Measurements from ENCODE around the gene MTRF1.

DNA sequence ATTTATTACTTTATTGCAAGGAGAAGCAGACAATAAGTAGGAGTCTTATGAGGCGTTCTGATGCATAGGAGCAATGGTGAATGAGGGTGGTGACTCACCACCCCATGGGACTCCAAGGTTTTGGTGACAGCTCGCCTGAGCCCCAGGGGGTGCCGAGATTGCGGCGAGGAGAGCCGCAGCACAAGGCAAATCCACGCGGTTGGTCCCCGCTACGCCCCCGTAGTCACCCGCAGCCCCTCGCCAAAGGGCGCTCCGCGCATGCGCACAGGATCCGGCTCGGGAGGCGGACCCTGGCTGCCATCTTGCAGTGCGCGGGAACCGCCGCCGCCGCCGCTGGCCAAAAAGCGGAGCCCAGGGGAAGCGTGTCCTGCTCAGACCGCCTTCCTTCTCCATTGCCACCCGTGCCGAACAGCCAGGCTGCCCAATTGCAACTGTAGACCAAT is 47.6 kb upstream of the MTRF1 start, which contains the start of gene NAA16:
- TF ChIP-seq, protein P1, sequence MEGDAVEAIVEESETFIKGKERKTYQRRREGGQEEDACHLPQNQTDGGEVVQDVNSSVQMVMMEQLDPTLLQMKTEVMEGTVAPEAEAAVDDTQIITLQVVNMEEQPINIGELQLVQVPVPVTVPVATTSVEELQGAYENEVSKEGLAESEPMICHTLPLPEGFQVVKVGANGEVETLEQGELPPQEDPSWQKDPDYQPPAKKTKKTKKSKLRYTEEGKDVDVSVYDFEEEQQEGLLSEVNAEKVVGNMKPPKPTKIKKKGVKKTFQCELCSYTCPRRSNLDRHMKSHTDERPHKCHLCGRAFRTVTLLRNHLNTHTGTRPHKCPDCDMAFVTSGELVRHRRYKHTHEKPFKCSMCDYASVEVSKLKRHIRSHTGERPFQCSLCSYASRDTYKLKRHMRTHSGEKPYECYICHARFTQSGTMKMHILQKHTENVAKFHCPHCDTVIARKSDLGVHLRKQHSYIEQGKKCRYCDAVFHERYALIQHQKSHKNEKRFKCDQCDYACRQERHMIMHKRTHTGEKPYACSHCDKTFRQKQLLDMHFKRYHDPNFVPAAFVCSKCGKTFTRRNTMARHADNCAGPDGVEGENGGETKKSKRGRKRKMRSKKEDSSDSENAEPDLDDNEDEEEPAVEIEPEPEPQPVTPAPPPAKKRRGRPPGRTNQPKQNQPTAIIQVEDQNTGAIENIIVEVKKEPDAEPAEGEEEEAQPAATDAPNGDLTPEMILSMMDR (IDR thresholded peaks at IDR 0.05), result no peak
- TF ChIP-seq POLR2AphosphoS5 (IDR thresholded peaks at IDR 0.05) (peak in 1 of 3 donors; percentile 35), EP300 (IDR thresholded peaks at IDR 0.05) (no peak), POLR2A (IDR thresholded peaks at IDR 0.05) (peak in 1 of 2 donors; percentile 22)

Data from suprapubic skin (tissue), 4 donors.